Measurements from ENCODE around the gene DMRTC2. TPM values are rescaled to one million over a fixed set of nuclear protein-coding genes. Genes with fewer than 3 reads are reported as not detected.
A peak's percentile ranks its signal among the peaks of the same experiment; 100 is the strongest.

DMRTC2 gene
- total and polyA plus RNA-seq, 2 donors from 2014 or later: not detected

- intact Hi-C loops (cut with DNase I): no loop called here
- H3K4me3 ChIP-seq (ENCODE audit: low read length in 3 of 3): no peak overlapping the region
- H3K36me3 ChIP-seq (ENCODE audit: control insufficient read depth in 2 of 3, insufficient read depth in 3 of 3, low read length in 3 of 3): no peaks in the 10 kb centered on the region
- no peaks in the 10 kb centered on the region for H3K4me1 ChIP-seq (ENCODE audit: control insufficient read depth in 2 of 3, insufficient read depth in 2 of 3, low read depth in 1 of 3, low read length in 3 of 3)
- TF ChIP-seq CTCF (IDR thresholded peaks at IDR 0.05; ENCODE audit: borderline replicate concordance, extremely low read depth, insufficient read depth): no peak
- no peak for FAIRE-seq
- no peaks in the 10 kb centered on the region for H3K27me3 ChIP-seq (ENCODE audit: control insufficient read depth, insufficient read depth, low read length)
- H3K27ac ChIP-seq (ENCODE audit: low read depth in 2 of 2, low read length in 2 of 2): no peak overlapping the region
- H3K9ac ChIP-seq (ENCODE audit: low read length in 3 of 3): no peak overlapping the region
- no peaks in the 10 kb centered on the region for H3K9me3 ChIP-seq (ENCODE audit: control insufficient read depth in 2 of 3, insufficient read depth in 1 of 3, low read length in 3 of 3)
- DNase-seq: peak in 1 of 5 donors; percentile 51
Observed at GRCh38 chr19:41850381-41850780, 5.5 kb downstream of the DMRTC2 start.

- Histone ChIP-seq H3K27me3 (ENCODE audit: control insufficient read depth, insufficient read depth, low read length) (no peaks in the 10 kb centered on the region), H3K36me3 (ENCODE audit: control insufficient read depth in 2 of 3, insufficient read depth in 3 of 3, low read length in 3 of 3) (no peaks in the 10 kb centered on the region), H3K4me1 (ENCODE audit: control insufficient read depth in 2 of 3, insufficient read depth in 2 of 3, low read depth in 1 of 3, low read length in 3 of 3) (no peaks in the 10 kb centered on the region), H3K9ac (ENCODE audit: low read length in 3 of 3) (no peak overlapping the region), H3K4me3 (ENCODE audit: low read length in 3 of 3) (no peak overlapping the region), H3K9me3 (ENCODE audit: control insufficient read depth in 2 of 3, insufficient read depth in 1 of 3, low read length in 3 of 3) (no peaks in the 10 kb centered on the region), H3K27ac (ENCODE audit: low read depth in 2 of 2, low read length in 2 of 2) (no peak overlapping the region)
- TF ChIP-seq CTCF (IDR thresholded peaks at IDR 0.05; ENCODE audit: borderline replicate concordance, extremely low read depth, insufficient read depth): no peak
- intact Hi-C loops (cut with DNase I): no loop called here
- DNase-seq (no peak), FAIRE-seq (no peak)
Observed at GRCh38 chr19:41851456-41851855, 6.6 kb downstream of the DMRTC2 start.

- no peak for FAIRE-seq
- no peak overlapping the region for H3K4me3 ChIP-seq (ENCODE audit: low read length in 3 of 3)
- H3K36me3 ChIP-seq (ENCODE audit: control insufficient read depth in 2 of 3, insufficient read depth in 3 of 3, low read length in 3 of 3): no peaks in the 10 kb centered on the region
- no peaks in the 10 kb centered on the region for H3K4me1 ChIP-seq (ENCODE audit: control insufficient read depth in 2 of 3, insufficient read depth in 2 of 3, low read depth in 1 of 3, low read length in 3 of 3)
- no peak overlapping the region for H3K27ac ChIP-seq (ENCODE audit: low read depth in 2 of 2, low read length in 2 of 2)
- intact Hi-C loops (cut with DNase I): no loop called here
- no peak for DNase-seq
- TF ChIP-seq CTCF (IDR thresholded peaks at IDR 0.05; ENCODE audit: borderline replicate concordance, extremely low read depth, insufficient read depth): no peak
- H3K9ac ChIP-seq (ENCODE audit: low read length in 3 of 3): no peak overlapping the region
- no peaks in the 10 kb centered on the region for H3K9me3 ChIP-seq (ENCODE audit: control insufficient read depth in 2 of 3, insufficient read depth in 1 of 3, low read length in 3 of 3)
- no peaks in the 10 kb centered on the region for H3K27me3 ChIP-seq (ENCODE audit: control insufficient read depth, insufficient read depth, low read length)
Observed at GRCh38 chr19:41853344-41853743, 8.5 kb downstream of the DMRTC2 start.

GRCh38 chr19:41853768-41854167, 8.9 kb downstream of the DMRTC2 start:
- TF ChIP-seq CTCF (IDR thresholded peaks at IDR 0.05; ENCODE audit: borderline replicate concordance, extremely low read depth, insufficient read depth): no peak
- Histone ChIP-seq H3K27ac (ENCODE audit: low read depth in 2 of 2, low read length in 2 of 2) (no peak overlapping the region), H3K9me3 (ENCODE audit: control insufficient read depth in 2 of 3, insufficient read depth in 1 of 3, low read length in 3 of 3) (no peaks in the 10 kb centered on the region), H3K36me3 (ENCODE audit: control insufficient read depth in 2 of 3, insufficient read depth in 3 of 3, low read length in 3 of 3) (no peaks in the 10 kb centered on the region), H3K9ac (ENCODE audit: low read length in 3 of 3) (no peak overlapping the region), H3K4me1 (ENCODE audit: control insufficient read depth in 2 of 3, insufficient read depth in 2 of 3, low read depth in 1 of 3, low read length in 3 of 3) (no peaks in the 10 kb centered on the region), H3K4me3 (ENCODE audit: low read length in 3 of 3) (no peak overlapping the region), H3K27me3 (ENCODE audit: control insufficient read depth, insufficient read depth, low read length) (no peaks in the 10 kb centered on the region)
- DNase-seq: peak in 1 of 5 donors; percentile 18
- intact Hi-C loops (cut with DNase I): no loop called here
- no peak for FAIRE-seq
